ENCODE measurements around the gene AFMID.
"Not testable (repeated sequence)": the region's sequence is repeated elsewhere in the genome, so short reads cannot be mapped to it uniquely, and the experiment has no call there.

Gene AFMID

DNA sequence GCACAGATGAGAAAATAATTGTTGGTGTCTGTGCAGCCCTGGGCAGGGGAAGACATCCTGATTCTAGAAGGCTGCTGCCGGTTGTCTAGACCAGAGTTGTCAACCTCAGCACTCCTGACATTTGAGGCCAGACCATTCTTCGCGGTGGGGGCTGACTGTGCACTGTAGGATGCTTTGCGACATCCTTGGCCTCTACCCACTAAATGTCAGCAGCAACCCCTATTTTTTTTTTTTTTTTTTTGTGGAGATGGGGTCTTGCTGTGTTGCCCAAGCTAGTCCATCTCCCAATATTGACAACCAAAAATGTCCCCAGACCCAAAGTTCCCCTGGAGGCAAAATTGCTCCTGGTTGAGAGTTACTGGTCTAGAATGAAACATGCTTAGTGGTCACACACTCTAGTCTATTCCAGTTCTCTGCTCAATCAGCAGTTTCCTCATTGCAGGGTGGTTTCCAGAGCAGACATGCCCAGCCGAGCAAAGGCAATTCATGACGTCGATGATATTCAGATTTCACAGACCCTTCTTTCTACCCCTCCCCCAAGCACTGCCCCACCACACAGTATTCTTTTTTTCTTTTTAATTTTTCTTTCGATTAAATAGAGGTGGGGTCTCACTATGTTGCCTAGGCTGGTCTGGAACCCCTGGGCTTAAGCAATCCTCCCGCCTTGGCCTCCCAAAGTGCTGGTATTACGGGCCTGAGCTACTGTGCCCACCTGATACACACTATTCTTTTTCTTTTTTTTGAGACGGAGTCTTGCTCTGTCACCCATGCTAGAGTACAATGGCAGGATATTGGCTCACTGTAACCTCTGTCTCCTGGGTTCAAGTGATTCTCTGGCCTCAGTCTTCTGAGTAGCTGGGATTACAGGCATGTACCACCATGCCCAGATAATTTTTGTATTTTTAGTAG, 32.0 kb upstream of the AFMID start:
- DNase-seq = no peak

DNA sequence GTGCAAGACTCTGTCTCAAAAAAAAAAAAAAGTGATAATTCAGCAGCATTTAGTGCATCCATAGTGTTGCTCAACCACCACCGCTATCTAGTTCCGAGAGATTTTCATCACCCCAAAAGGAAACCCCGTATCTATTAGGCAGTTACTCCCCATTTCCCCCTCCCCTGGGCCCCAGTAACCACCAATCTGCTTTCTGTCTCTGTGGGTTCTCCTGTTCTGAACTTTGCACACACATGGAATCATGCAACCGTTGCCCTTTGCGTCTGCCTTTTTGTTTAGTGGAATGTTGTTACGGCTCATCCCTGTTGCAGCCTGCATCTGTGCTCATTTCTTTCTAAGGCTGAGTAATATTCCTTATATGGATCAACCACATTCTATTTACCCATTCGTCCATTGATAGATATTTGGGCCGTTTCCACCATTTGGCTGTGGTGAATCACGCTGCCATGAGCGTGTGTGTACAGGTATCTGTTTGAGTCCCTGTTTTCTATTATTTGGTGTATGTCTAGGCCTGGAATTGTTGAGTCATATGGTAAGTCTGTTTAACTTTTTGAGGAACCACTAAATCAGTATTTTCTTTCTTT, 27.5 kb upstream of the AFMID start:
- DNase-seq = no peak

DNA sequence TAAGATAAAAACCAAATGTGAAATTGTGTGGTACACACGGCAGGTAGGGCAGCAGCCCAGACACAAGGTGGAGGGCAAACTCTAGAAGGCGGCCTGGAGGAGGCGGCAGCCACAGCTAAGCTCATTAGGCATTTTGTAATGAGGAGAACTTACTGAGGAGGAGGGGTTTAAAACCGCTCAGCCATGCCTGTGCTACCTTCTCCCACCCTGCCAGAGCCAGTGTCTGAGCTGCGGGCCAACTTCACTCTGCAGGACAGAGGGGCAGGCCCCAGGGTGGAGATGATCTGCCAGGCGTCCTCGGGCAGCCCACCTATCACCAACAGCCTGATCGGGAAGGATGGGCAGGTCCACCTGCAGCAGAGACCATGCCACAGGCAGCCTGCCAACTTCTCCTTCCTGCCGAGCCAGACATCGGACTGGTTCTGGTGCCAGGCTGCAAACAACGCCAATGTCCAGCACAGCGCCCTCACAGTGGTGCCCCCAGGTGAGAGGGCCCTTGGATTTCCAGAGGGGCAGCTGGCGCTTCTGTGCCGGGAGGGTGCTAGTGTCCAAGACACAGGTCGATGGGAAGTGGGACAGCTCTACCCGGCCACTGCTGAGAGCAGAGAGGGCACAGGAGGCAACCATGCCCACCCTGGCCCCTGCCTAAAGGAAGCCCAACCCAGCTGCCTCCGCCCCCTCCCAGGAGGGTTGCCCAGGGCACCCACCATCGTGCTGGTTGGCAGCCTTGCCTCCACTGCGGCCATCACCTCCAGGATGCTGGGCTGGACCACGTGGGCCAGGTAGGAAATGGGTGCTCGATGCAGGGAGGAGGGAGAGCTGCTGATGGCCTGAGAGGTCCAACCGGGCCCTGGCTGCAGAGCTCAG, 23.0 kb upstream of the AFMID start:
- no peak for DNase-seq

DNA sequence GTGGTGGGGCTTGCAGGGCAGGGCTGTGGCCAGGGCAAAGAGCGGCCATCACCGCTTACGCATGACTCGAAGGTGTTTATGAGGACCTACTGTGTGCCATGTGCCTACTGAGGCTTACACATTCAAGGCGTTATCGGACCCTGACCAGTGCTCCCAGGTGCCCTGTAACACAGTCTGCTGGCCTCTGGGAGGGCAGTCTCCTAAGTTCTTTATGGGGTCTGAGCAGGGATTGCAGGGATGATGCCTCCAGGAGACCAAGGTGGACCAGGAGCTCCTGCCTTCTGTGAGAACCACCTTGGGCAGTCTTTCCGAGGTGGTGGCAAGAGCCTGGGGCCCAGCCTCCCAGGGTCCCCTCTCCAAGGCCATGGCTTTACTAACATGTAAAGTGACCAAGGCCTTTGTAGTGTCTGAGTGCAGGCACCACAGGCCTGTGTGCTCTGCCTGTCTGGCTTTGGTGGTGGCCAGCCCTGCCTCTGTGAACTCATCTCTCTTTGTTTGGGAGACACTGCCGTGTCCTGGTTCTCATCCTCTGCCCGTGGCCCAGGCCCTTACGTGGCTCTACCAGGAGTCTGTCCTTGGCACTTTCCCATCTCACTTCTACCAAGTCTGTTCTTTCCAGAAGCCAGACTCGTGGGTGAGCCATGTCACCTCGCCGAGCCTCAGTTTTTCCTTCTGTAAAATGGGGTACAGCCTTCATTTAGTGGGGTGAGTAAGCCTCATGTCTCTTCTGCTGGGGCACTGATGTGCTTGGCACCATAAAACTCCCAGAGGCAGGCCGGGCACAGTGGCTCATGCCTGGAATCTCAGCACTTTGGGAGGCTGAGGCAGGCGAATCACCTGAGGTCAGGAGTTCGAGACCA, 22.2 kb upstream of the AFMID start:
- DNase-seq = no peak

GRCh38 chr17:78166416-78166815, 20.7 kb upstream of the AFMID start:
- DNase-seq = no peak

DNA sequence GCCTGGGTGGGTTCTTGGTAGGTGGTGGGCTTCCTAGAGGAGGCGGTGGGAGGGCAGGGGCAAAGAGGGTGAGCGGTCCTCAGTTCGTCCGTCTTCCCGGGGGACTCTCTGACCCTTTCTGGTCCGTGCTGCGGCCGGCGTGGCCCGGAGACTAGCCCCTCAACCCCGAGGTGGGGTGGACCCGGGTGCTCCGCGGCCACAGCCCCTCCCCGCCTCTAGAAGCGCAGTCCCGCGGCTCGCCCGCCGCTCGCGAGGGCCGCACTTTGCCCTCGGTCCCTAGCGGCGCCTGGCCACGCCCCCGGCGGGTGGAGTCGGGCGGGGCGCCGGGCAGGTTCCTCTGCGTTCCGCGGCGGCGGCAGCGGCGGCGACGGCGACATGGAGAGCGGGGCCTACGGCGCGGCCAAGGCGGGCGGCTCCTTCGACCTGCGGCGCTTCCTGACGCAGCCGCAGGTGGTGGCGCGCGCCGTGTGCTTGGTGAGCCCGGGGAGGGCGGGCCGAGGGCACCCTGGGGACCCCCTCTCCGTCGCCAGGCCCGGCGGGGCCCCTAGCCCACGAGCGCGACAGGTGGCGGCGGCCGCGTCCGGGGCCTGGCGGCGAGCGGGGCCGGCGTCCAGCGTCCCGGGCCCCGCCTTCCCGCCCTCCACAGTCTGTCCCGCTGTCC, 18.8 kb upstream of the AFMID start, which contains the start of gene SYNGR2:
Gene SYNGR2, plus strand, starts transcription at position 340 of the 661 bp plus-strand sequence. Its CDS starts 36 bp downstream, at position 376.
- DNase-seq = peak; percentile 83

- peak; percentile 65 for DNase-seq
Observed at GRCh38 chr17:78168903-78169793, 18.0 kb upstream of the AFMID start.

- DNase-seq = no peak
Observed at GRCh38 chr17:78170692-78171590, 16.2 kb upstream of the AFMID start.

DNA sequence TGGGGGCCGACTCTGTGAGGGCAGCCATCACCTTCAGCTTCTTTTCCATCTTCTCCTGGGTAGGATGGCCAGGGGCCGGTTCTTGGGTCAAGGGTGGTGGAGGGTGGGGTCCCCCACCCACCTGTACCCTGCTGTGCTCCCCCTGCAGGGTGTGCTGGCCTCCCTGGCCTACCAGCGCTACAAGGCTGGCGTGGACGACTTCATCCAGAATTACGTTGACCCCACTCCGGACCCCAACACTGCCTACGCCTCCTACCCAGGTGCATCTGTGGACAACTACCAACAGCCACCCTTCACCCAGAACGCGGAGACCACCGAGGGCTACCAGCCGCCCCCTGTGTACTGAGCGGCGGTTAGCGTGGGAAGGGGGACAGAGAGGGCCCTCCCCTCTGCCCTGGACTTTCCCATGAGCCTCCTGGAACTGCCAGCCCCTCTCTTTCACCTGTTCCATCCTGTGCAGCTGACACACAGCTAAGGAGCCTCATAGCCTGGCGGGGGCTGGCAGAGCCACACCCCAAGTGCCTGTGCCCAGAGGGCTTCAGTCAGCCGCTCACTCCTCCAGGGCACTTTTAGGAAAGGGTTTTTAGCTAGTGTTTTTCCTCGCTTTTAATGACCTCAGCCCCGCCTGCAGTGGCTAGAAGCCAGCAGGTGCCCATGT, 15.4 kb upstream of the AFMID start:
- DNase-seq = not testable (repeated sequence)

DNA sequence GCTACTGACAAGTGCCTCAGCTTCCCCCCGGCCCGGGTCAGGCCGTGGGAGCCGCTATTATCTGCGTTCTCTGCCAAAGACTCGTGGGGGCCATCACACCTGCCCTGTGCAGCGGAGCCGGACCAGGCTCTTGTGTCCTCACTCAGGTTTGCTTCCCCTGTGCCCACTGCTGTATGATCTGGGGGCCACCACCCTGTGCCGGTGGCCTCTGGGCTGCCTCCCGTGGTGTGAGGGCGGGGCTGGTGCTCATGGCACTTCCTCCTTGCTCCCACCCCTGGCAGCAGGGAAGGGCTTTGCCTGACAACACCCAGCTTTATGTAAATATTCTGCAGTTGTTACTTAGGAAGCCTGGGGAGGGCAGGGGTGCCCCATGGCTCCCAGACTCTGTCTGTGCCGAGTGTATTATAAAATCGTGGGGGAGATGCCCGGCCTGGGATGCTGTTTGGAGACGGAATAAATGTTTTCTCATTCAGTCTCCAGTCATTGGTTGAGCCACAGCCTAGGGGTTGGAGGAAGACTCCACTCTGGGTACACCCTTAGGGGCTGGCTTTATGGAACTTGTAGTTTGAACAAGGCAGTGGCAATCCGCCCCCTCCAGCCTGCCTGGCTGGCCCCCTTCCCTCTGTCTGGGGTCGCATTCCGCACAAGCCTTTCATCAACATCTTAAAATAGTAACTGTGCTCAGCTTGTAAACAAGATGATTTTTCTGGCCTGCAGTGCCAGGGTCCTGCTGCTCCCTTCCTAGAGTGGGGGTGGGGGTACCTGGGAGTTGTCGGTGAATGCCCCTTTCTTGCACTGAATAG, 14.7 kb upstream of the AFMID start:
- no peak for DNase-seq

GRCh38 chr17:78173097-78173715, 14.0 kb upstream of the AFMID start:
- DNase-seq = no peak

GRCh38 chr17:78174346-78174869, 12.8 kb upstream of the AFMID start:
- DNase-seq = no peak

DNA sequence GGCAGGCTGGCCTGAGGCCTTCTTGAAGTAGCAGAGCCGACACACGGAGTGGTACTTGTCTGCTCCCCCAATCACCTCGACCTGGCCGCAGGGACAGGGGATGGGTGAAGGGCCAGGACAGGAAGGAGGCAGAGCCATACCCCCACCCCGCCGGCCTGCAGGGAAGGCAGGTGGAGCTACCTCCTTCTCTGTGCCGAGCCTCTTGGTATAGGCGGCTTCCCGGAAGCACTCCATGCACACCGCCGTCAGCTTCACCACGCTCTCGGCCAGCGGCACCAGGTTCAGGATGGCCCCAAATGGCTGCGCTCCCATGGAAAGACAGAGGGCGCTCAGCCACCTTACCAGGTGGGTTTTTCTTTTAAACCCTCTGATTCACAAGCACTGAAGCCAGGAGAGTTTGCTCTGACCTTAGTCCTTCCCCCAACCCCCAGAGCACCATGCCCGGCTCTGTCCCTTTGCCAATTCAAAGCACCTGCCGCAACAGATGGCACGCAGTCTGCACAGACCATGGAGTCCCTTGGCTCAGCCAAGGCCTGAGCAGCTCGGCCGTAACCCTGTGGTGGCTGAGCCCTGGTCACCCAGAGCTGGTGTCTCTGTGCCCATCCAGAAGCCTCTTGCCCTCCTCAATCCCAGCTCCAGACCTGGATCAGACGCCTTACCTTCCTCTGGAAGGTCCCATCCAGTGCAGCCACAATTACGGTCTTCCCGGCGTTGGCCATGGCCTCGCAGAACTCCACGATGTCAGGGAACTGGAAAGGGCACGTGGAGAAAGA, 12.1 kb upstream of the AFMID start:
- no peak for DNase-seq

- no peak for DNase-seq
Observed at GRCh38 chr17:78175643-78175981, 11.6 kb upstream of the AFMID start.

DNA sequence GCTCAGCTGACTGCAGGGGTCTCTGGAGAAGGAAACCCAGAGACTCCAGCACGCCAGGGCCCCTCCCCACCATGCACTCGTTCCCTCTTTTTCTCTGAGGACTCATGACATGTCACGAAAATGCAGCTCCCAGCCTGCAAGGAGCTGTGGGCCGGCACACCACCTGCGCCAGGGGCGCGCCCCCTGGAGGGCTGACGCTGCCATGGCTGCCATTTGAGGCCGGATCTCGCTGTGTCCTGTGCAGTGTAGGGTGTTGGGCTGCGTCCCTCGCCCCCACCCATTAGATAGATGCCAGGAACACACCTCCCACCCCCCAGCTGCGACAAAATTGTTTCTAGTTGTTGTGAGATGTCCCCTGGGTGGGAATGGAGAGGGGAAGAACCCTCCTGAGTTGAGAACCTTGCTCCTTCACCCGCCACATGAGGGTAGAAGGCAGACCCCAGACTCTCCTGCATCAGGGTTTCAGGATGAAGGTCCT, 10.6 kb upstream of the AFMID start:
- peak; percentile 67 for DNase-seq

DNA sequence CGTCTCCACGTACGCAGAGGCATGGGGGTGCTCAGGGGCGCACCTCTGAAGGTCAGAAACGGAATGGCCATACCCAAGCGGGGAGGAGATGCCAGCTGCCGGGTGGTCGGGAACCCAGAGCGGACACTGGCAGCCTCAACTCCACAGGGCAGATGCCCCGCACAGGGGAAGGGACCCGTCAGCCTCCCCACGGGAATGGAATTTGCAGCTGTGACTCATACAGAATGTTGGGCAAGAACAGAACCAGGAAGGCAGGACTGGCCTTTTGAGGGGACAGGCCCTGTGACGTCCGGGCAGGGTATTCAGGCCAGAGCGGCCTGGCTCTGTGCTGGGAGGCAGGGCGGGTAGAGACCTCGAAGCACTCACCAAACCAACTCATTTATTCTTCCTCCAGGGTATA, 7.8 kb upstream of the AFMID start:
- DNase-seq = no peak
